Measurements from ENCODE around the gene RER1. TPM values are rescaled to one million over a fixed set of nuclear protein-coding genes. Genes with fewer than 3 reads are reported as not detected.

RER1 gene
- total RNA-seq, 4 donors from 2014 or later: 73.5 to 101 (median 83.7) TPM

DNA sequence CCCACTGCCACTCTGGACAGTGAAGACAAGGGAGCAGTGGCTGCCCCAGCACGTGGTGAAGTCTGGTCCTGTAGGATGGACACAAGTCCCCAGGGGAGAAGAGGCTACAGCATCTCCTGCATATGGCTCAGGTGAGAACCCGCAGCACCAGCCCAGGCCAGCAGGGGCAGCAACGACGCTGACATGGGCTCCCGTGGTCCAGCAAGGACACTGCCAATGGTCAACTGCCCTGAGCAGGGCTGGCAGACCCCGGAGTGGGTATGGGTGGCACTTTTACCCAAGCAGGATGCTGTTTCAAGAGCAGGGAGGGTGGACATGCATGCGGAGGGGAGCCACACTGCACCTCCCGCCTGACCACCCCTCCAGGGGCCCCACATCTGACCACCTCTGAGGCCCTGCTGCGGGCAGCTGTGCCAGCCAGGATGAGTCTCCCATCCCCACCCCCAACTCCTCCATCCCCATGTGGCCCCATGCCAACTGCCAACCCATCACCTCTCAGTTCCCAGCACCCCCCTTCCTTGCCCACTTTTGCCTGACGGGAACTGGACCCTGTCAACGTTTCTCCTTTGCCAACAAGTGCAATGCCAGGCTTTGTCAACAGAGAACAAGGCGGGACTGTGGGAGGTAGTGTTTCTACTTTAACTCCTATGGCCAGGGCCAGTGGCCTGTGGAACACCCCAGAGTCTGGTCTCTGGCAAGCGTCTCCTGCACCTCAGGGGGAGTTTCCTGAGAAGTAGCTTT lies 8.8 kb upstream of the RER1 start:
- Histone ChIP-seq H3K27me3 (no peaks in the 10 kb centered on the region), H3K27ac (no peak overlapping the region), H3K36me3 (no peaks in the 10 kb centered on the region), H3K4me3 (replicated peaks in 1 of 3) (no peak overlapping the region), H3K9me3 (no peaks in the 10 kb centered on the region), H3K4me1 (no peaks in the 10 kb centered on the region)
- DNase-seq: peak; percentile 49
- intact Hi-C loops (cut with DNase I): loop anchor here (2.0 to 10.0 kb wide), 2 partner anchors 68 to 188 kb away; partner anchors contain the start of gene FAAP20
- peak in 4 of 6 experiments; percentile 11 to 52 (median 42) for TF ChIP-seq CTCF (IDR thresholded peaks at IDR 0.05)
- TF ChIP-seq POLR2A (IDR thresholded peaks at IDR 0.05): no peak
- WGBS, 2 donors: 66 to 83% methylated on average over 5 to 8 of the region's 13 CpGs

GRCh38 chr1:2383576-2383975 lies 8.1 kb upstream of the RER1 start:
- WGBS, 2 donors: 89 to 94% methylated on average over 12 of the region's 14 CpGs

DNA sequence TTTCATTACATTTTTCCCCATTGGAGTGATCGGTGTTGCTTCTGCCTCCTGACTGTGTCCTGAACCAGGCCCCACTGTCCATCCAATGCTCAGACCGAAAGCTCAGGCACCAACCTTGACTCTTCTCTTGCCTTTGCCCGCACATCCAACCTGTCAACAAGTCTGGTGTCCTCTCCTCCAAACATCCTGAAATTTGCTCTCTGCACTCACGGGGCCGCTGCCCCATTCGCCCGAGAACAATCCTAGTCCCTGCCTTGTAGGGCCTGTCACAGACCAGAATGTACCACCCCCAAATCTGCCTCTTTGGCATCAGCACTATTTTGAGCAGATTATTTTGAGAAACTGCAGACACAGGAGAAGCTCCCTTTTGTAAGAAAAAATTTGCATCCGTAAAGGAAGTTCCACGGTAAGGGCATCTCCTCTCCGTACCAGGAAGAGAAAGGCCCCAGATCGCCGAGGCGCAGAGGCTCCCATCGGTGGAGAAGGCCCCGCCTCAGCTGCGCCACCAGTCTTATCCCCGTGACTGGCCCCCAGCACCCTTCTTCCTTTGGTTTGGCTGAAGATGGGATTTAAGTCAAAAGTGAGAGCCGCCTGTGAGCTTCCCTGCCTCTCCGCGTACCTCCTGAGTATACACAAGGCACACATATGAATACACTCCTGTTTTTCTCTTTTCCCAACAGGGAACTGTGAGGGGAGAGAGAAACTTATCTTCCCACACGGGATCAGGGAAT lies 7.3 kb upstream of the RER1 start:
- Histone ChIP-seq H3K27ac (no peak overlapping the region), H3K27me3 (no peaks in the 10 kb centered on the region), H3K9me3 (no peaks in the 10 kb centered on the region), H3K4me1 (no peaks in the 10 kb centered on the region), H3K4me3 (replicated peaks in 1 of 3) (no peak overlapping the region), H3K36me3 (no peaks in the 10 kb centered on the region)
- DNase-seq: no peak
- no peak for TF ChIP-seq POLR2A (IDR thresholded peaks at IDR 0.05)
- TF ChIP-seq CTCF (IDR thresholded peaks at IDR 0.05): no peak
- WGBS, 2 donors: 94 to 95% methylated on average over 21 of the region's 21 CpGs
- intact Hi-C loops (cut with DNase I): loop anchor here (10.0 kb wide), 1 partner anchor 69 kb away; no protein-coding TSS in a partner anchor

More at GRCh38 chr1:2383576-2383975, 8.1 kb upstream of the RER1 start:
- Histone ChIP-seq H3K27me3 (no peaks in the 10 kb centered on the region), H3K36me3 (no peaks in the 10 kb centered on the region), H3K9me3 (no peaks in the 10 kb centered on the region), H3K27ac (no peak overlapping the region), H3K4me3 (replicated peaks in 1 of 3) (no peak overlapping the region), H3K4me1 (no peaks in the 10 kb centered on the region)
- no peak for TF ChIP-seq POLR2A (IDR thresholded peaks at IDR 0.05)
- TF ChIP-seq CTCF (IDR thresholded peaks at IDR 0.05): no peak
- intact Hi-C loops (cut with DNase I): loop anchor here (2.0 to 10.0 kb wide), 2 partner anchors 69 to 189 kb away; partner anchors contain the start of gene FAAP20
- no peak for DNase-seq

GRCh38 chr1:2384941-2385481 lies 6.6 kb upstream of the RER1 start:
- Histone ChIP-seq H3K27me3 (no peaks in the 10 kb centered on the region), H3K27ac (no peak overlapping the region), H3K4me3 (replicated peaks in 1 of 3) (no peak overlapping the region), H3K4me1 (peaks cover under 1% of the 10 kb centered on the region in 2 donors), H3K36me3 (no peaks in the 10 kb centered on the region), H3K9me3 (no peaks in the 10 kb centered on the region)
- 83 to 92% methylated on average over 25 to 32 of the region's 41 CpGs for WGBS, 2 donors
- intact Hi-C loops (cut with DNase I): loop anchor here (10.0 kb wide), 1 partner anchor 70 kb away; no protein-coding TSS in a partner anchor
- DNase-seq: no peak
- TF ChIP-seq CTCF (IDR thresholded peaks at IDR 0.05) (no peak), POLR2A (IDR thresholded peaks at IDR 0.05) (no peak)
